Hepatocyte (in vitro differentiated cells): ENCODE data around the gene CPS1.

Experiments
- CTCF ChIP-seq: fragments of 200-600 bp; sonication (generic); IDR thresholded peaks from 2 replicates; pipeline ENCODE4 v1.5.1; 2016; ENCODE audit warnings: antibody characterized with exemption, mild to moderate bottlenecking; ENCODE audit not compliant: poor library complexity
- EZH2 ChIP-seq: fragments of 200-600 bp; sonication (generic); IDR thresholded peaks from 2 replicates; pipeline ENCODE4 v1.6.1; 2016; ENCODE audit warnings: antibody characterized with exemption, mild to moderate bottlenecking, borderline replicate concordance
- EZH2phosphoT487 ChIP-seq: fragments of 200-600 bp; sonication (generic); IDR thresholded peaks from one replicate; pipeline ENCODE4 v1.6.1; 2018; ENCODE audit warnings: antibody characterized with exemption, mild to moderate bottlenecking, low read depth, moderate library complexity; ENCODE audit not compliant: unreplicated experiment, severe bottlenecking

- TF ChIP-seq CTCF (no peak), EZH2phosphoT487 (no peak), EZH2 (no peak)
Observed at GRCh38 chr2:210722092-210722491, 165.7 kb downstream of the CPS1 start.
